HepG2 (cell line): ENCODE results near the gene LGI4. TPM values are rescaled to one million over a fixed set of nuclear protein-coding genes. Genes with fewer than 3 reads are reported as not detected.

Experiments used
- ARID2 ChIP-seq: sonication (generic); formaldehyde crosslinking; IDR thresholded peaks from 2 replicates; pipeline ENCODE4 v1.8.1; 2022; ENCODE audit warnings: mild to moderate bottlenecking, missing genetic modification reagents, borderline replicate concordance
- CBX5 ChIP-seq: sonication (generic); formaldehyde crosslinking; IDR thresholded peaks from 2 replicates; pipeline ENCODE4 v1.4.0; 2020; ENCODE audit warnings: missing genetic modification reagents, borderline replicate concordance
- DPF2 ChIP-seq: sonication (generic); formaldehyde crosslinking; IDR thresholded peaks from 2 replicates; pipeline ENCODE4 v1.4.0; 2020; ENCODE audit warnings: mild to moderate bottlenecking, low read depth, missing genetic modification reagents, borderline replicate concordance
- EP300 ChIP-seq, 3 experiments: sonication (generic) in 1 of 3; formaldehyde crosslinking in 1 of 3; IDR thresholded peaks; 2 replicates each; pipeline versions ENCODE4 v1.5.1 to v1.6.1; 2011 to 2020; ENCODE audit warnings: low read depth in 2 of 3, low read length in 2 of 3, borderline replicate concordance in 1 of 3, improper control_type of control experiment in 1 of 3, mild to moderate bottlenecking in 1 of 3, missing genetic modification reagents in 1 of 3, moderate library complexity in 1 of 3
- HHEX ChIP-seq: IDR thresholded peaks from 2 replicates; pipeline ENCODE4 v1.6.1; 2016; ENCODE audit warnings: control low read depth
- ISX ChIP-seq: sonication (generic); formaldehyde crosslinking; conservative IDR thresholded peaks from 2 replicates; pipeline ENCODE4 v1.5.0; 2020; ENCODE audit warnings: missing genetic modification reagents
- KDM5B ChIP-seq: sonication (generic); formaldehyde crosslinking; IDR thresholded peaks from 2 replicates; pipeline ENCODE4 v1.4.0; 2020; ENCODE audit warnings: missing genetic modification reagents, mild to moderate bottlenecking, borderline replicate concordance
- MYC ChIP-seq: sonication (generic); formaldehyde crosslinking; IDR thresholded peaks from 2 replicates; pipeline ENCODE4 v1.9.0; 2021; ENCODE audit warnings: missing genetic modification reagents, borderline replicate concordance
- NR2F1 ChIP-seq, 2 experiments: fragments of 450-650 bp in 1 of 2; formaldehyde crosslinking in 1 of 2; IDR thresholded peaks; 2 replicates each; pipeline versions ENCODE4 v1.5.0 to v1.6.1; 2016 to 2020; ENCODE audit warnings: mild to moderate bottlenecking in 1 of 2, missing compliant biosample characterization in 1 of 2, missing genetic modification reagents in 1 of 2, moderate library complexity in 1 of 2
- REPIN1 ChIP-seq: sonication (generic); formaldehyde crosslinking; IDR thresholded peaks from 2 replicates; pipeline ENCODE4 v1.8.0; 2022; ENCODE audit warnings: missing genetic modification reagents, low read depth, mild to moderate bottlenecking, borderline replicate concordance
- RFXAP ChIP-seq: sonication (generic); formaldehyde crosslinking; IDR thresholded peaks from 2 replicates; pipeline ENCODE4 v1.4.0; 2020; ENCODE audit warnings: missing genetic modification reagents, borderline replicate concordance
- TBX2 ChIP-seq: sonication (generic); formaldehyde crosslinking; IDR thresholded peaks from 2 replicates; pipeline ENCODE4 v1.5.0; 2020; ENCODE audit warnings: missing genetic modification reagents, mild to moderate bottlenecking, borderline replicate concordance
- ZFP1 ChIP-seq: IDR thresholded peaks from 2 replicates; pipeline ENCODE4 v1.6.1; 2016
- ZFP37 ChIP-seq: sonication (generic); formaldehyde crosslinking; IDR thresholded peaks from 2 replicates; pipeline ENCODE4 v1.4.0; 2020; ENCODE audit warnings: missing genetic modification reagents, borderline replicate concordance
- ZMAT3 ChIP-seq: sonication (generic); formaldehyde crosslinking; conservative IDR thresholded peaks from 2 replicates; pipeline ENCODE4 v1.7.0; 2021; ENCODE audit warnings: missing genetic modification reagents
- ZNF121 ChIP-seq: sonication (generic); formaldehyde crosslinking; IDR thresholded peaks from 2 replicates; pipeline ENCODE4 v1.5.0; 2020; ENCODE audit warnings: mild to moderate bottlenecking, missing genetic modification reagents
- ZNF574 ChIP-seq: sonication (generic); formaldehyde crosslinking; IDR thresholded peaks from 2 replicates; pipeline ENCODE4 v1.4.0; 2020; ENCODE audit warnings: missing genetic modification reagents
- ZNF644 ChIP-seq: IDR thresholded peaks from 2 replicates; pipeline ENCODE4 v1.6.1; 2016; ENCODE audit warnings: low read depth
- ZSCAN9 ChIP-seq: IDR thresholded peaks from 2 replicates; pipeline ENCODE4 v1.6.1; 2016; ENCODE audit warnings: borderline replicate concordance
- polyA plus RNA-seq, 8 experiments: library from polyadenylated mRNA; depleted of rRNA in 3 of 8; stranded (reverse) in 7 of 8; unstranded in 1 of 8; fragments of >200 nt; fragmentation: Illumina TruSeq in 4 of 8; extraction: Trizol in 4 of 8; gene quantifications; 2 replicates each; pipeline versions ENCODE4 v1.2.1 to v1.2.3, GENCODE V29; 2011 to 2016; ENCODE audit warnings: low read depth in 4 of 8, missing spikeins in 1 of 8, mixed read lengths in 1 of 8; ENCODE audit not compliant: insufficient read depth in 1 of 8
- total RNA-seq, 5 experiments: library from RNA; depleted of rRNA; stranded (reverse); fragments of >200 nt; fragmentation: Illumina TruSeq; extraction: Trizol; gene quantifications; 2 replicates each; pipeline ENCODE4 v1.2.3, GENCODE V29; 2016; ENCODE audit warnings: low read depth in 1 of 5
- TF ChIP-seq, protein P1 (sequence below): IDR thresholded peaks from 2 replicates; pipeline ENCODE4 v1.6.1; 2016; ENCODE audit warnings: low read depth, control low read depth
- TF ChIP-seq, protein P2 (sequence below): sonication (generic); formaldehyde crosslinking; conservative IDR thresholded peaks from 2 replicates; pipeline ENCODE4 v1.4.0; 2020; ENCODE audit warnings: missing genetic modification reagents

The LGI4 gene
- total and polyA plus RNA-seq, 2 of the 13 experiments (the other 11 are each of a cell fraction or from before 2014, with no cell fraction given): 2.8 TPM; not detected in 1

GRCh38 chr19:35130761-35131720 lies 3.8 kb downstream of the LGI4 start (continued):
- TF ChIP-seq ZNF574 (CRISPR knock-in tag) (peak; percentile 48; the same call in 1 of the 2 replicates), ISX (CRISPR knock-in tag) (no peak), ZNF644 (CRISPR knock-in tag) (0 out of 2 replicates have a peak, but pooled peaks have one; percentile 33), ZFP37 (CRISPR knock-in tag) (no peak), KDM5B (peak; percentile 53; the same call in 1 of the 2 replicates), ZFP1 (CRISPR knock-in tag) (no peak), DPF2 (CRISPR knock-in tag) (no peak), RFXAP (CRISPR knock-in tag) (peak; percentile 54; the same call in 1 of the 2 replicates), NR2F1 (CRISPR knock-in tag; IDR thresholded peaks at IDR 0.05) (peak in 1 of 2 experiments; percentile 47; a peak in 1 of 4 replicates), ZNF121 (CRISPR knock-in tag) (peak; percentile 96), EP300 (IDR thresholded peaks at IDR 0.05; ENCODE audit: low read depth in 2 of 2, low read length in 2 of 2) (peak in 1 of 2 experiments; percentile 46; a peak in 2 of 4 replicates), EP300 (CRISPR knock-in tag; IDR thresholded peaks at IDR 0.05; ENCODE audit: borderline replicate concordance) (0 out of 2 replicates have a peak, but pooled peaks have one; percentile 19), MYC (CRISPR knock-in tag) (peak; percentile 51; the same call in 1 of the 2 replicates), REPIN1 (CRISPR knock-in tag) (no peak), TBX2 (CRISPR knock-in tag) (peak; percentile 78), ZMAT3 (no peak), HHEX (CRISPR knock-in tag) (no peak), CBX5 (no peak), ZSCAN9 (no peak; the same call in 1 of the 2 replicates), ARID2 (CRISPR knock-in tag) (no peak)
- TF ChIP-seq, protein P1, sequence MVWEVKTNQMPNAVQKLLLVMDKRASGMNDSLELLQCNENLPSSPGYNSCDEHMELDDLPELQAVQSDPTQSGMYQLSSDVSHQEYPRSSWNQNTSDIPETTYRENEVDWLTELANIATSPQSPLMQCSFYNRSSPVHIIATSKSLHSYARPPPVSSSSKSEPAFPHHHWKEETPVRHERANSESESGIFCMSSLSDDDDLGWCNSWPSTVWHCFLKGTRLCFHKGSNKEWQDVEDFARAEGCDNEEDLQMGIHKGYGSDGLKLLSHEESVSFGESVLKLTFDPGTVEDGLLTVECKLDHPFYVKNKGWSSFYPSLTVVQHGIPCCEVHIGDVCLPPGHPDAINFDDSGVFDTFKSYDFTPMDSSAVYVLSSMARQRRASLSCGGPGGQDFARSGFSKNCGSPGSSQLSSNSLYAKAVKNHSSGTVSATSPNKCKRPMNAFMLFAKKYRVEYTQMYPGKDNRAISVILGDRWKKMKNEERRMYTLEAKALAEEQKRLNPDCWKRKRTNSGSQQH (CRISPR knock-in tag): peak; percentile 29; the same call in 1 of the 2 replicates
- TF ChIP-seq, protein P2, sequence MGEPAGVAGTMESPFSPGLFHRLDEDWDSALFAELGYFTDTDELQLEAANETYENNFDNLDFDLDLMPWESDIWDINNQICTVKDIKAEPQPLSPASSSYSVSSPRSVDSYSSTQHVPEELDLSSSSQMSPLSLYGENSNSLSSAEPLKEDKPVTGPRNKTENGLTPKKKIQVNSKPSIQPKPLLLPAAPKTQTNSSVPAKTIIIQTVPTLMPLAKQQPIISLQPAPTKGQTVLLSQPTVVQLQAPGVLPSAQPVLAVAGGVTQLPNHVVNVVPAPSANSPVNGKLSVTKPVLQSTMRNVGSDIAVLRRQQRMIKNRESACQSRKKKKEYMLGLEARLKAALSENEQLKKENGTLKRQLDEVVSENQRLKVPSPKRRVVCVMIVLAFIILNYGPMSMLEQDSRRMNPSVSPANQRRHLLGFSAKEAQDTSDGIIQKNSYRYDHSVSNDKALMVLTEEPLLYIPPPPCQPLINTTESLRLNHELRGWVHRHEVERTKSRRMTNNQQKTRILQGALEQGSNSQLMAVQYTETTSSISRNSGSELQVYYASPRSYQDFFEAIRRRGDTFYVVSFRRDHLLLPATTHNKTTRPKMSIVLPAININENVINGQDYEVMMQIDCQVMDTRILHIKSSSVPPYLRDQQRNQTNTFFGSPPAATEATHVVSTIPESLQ (CRISPR knock-in tag): no peak
